ENCODE data around the gene ACAD9. TPM values are rescaled to one million over a fixed set of nuclear protein-coding genes. Genes with fewer than 3 reads are reported as not detected.
"Not testable (repeated sequence)": the region's sequence is repeated elsewhere in the genome, so short reads cannot be mapped to it uniquely, and the experiment has no call there.

The ACAD9 gene
- 26.5 TPM for total RNA-seq (ENCODE audit: insufficient read depth, low replicate concordance)

GRCh38 chr3:128879125-128879969 is at the start of gene ACAD9:
Gene ACAD9, plus strand, starts transcription at chr3:128879620. Its CDS starts 72 bp downstream, at chr3:128879692.
- DNase-seq (ENCODE audit: low spot score) = peak; percentile 99

- DNase-seq (ENCODE audit: low spot score) = not testable (repeated sequence)
Observed at GRCh38 chr3:128829925-128830625, 49.3 kb upstream of the ACAD9 start.

- DNase-seq (ENCODE audit: low spot score) = not testable (repeated sequence)
Observed at GRCh38 chr3:128830762-128831161, 48.7 kb upstream of the ACAD9 start.

DNA sequence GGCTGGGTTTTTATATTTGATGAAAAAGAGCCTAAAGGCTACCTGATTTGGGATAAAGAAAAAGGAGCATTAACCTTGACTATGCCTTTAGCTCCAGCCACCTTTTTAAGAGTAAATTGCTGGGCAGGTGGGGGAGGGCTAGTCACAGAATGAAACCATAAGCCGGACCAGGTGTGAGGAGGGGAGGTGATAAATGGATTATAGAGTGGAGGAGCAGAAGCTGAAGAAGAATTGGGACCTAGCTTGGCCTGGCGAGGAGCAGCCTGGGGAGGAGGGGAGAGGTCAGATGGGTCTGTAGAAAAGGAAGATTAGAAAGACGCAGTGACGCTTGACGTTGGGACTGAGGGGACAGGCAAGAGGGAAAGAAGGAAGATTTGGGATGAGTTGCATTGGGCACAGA is 46.4 kb upstream of the ACAD9 start:
- not testable (repeated sequence) for DNase-seq (ENCODE audit: low spot score)

DNA sequence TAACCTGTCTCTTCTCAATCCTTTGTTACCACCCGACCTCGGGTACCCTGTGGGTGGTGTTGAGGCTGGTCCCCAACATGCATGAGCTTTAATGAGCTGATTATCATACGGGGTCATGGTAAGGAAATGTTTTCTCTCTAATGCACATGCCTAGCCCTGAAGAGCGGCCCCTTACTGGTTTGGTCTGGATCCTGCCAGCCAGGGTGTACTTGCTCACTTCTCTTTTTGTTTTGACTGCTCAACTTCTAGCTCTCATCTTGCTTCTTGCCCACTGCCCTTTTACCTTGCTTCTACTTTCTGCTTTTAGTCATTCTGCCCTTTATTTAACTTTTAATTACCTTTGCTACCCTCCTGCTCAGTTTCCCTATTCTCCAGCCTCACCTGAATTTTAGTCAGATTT is 44.3 kb upstream of the ACAD9 start:
- no peak for DNase-seq (ENCODE audit: low spot score)

- DNase-seq (ENCODE audit: low spot score) = no peak
Observed at GRCh38 chr3:128841926-128842920, 37.2 kb upstream of the ACAD9 start.

DNA sequence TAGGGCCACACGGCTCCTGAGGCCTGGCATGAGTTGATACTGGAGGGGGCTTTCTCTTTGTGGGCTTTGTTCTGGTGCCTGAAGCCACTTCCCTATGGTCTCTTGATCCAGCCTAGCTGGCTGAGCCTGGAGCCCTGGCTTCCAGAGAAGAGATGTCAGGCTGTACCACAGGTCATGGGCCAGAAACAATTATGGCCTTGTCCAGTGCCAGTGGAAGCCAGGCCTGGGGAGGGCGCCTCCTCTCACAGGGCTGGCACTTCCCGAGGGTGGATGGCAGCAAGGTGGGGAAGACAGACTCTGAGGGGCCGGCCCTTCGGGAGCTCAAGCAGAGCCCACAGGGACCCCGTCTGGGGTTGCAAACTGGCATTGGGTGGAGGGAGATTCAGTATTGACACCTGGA is 34.9 kb upstream of the ACAD9 start:
- no peak for DNase-seq (ENCODE audit: low spot score)

DNA sequence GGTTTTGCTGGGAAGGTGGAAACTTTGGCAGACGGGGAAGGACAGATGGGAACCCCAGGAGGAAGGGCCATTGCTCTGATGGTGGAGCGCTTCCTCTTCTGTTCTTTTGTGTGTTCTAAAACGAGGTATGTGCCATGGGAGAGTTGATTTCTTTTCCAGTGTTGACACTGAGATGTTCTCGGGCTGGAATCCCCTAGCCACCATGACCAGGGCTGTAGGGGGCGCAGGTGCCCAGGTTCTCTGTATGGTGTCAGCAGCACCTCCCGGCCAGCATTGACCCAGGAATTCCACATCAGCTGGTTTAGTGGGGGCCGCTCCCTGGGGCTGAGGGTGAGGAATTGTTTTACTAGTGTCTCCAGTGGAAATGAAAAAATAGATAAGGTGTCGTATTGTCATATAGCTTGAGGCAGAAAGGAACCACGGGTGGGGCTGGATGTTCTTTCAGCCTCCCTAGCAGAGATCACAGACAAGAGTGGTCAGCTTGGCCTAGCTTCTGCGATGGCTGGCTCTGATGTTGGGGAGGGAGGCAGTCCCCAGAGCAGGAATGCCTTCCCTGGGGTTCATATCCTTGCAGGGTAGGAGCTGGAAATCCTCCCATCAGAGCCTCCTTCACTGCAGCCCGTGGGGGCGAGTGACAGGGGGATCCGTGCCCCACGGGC is 34.2 kb upstream of the ACAD9 start:
- DNase-seq (ENCODE audit: low spot score) = no peak

DNA sequence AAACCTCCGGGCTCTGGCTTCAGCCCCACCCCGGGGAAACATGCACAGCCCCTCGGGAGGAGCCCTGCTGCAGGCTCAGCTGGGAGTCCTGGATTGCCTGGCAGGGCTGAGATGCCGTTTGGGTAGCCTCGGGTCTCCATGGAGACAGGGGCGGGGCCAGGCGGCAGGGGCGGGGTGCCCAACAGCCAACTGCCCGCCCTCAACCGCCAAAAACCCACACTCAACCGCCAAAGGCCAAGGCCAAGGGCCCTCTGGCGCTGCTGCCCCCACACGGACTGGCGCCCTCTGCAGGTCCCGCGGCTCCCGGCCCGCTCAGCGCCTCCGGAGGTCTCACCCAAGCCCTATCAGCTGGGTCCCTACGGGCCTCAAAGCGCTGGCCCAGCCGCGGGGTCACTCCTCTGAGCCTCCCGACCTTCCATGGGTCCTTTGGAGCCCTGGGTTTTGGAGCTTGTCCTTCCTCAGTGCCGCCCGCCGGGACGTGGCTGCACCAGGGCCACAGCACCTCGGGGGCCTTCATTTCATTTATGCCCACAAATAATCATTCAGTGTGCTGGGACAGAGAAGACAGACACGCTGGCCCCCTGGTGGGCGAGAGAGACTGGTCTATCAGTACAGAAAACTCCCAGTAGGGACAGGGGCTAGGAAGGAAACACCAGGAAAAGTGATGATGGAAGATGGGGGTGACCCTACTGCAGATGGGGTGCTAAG is 33.5 kb upstream of the ACAD9 start:
- peak; percentile 87 for DNase-seq (ENCODE audit: low spot score)

DNA sequence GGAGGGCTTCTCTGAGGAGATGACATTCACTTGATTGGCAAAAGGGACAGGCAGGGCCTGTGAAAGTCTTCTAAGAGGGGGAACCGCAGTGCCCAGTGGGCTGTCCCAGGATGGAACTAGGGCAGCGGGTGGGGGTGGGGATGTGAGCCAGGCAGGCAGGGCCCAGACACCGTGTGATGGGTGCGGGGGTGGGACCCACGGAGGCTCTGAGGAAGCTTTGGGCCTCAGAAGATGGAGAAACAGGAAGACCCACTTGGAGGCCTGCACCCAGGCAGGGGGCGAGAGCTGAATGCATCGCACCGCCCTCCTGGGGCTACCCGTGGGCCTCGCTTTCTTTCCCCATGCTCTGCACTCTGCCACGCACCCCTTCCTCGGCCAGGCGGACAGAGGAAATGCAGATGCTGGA is 32.9 kb upstream of the ACAD9 start:
- DNase-seq (ENCODE audit: low spot score) = no peak

GRCh38 chr3:128847666-128848370 is 31.6 kb upstream of the ACAD9 start:
- no peak for DNase-seq (ENCODE audit: low spot score)

DNA sequence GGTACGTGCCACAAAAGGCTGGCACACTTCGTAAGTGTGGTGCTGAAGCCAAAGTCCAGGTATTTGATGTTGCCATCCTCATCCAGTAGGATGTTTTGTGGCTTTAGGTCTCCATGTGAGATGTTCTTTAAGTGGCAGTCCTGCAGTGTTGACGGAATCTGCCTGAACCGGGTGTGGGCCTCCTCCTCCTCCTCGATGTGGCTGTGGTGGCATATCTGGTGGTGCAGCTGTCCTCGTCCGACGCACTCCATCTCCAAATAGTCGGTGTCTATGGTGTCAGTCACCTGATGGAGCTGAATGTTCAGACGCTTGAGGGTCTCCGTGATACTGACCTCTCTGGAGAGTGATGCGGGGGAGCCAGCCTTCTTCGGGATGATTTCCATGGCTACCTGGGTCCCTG is 30.5 kb upstream of the ACAD9 start:
- no peak for DNase-seq (ENCODE audit: low spot score)

DNA sequence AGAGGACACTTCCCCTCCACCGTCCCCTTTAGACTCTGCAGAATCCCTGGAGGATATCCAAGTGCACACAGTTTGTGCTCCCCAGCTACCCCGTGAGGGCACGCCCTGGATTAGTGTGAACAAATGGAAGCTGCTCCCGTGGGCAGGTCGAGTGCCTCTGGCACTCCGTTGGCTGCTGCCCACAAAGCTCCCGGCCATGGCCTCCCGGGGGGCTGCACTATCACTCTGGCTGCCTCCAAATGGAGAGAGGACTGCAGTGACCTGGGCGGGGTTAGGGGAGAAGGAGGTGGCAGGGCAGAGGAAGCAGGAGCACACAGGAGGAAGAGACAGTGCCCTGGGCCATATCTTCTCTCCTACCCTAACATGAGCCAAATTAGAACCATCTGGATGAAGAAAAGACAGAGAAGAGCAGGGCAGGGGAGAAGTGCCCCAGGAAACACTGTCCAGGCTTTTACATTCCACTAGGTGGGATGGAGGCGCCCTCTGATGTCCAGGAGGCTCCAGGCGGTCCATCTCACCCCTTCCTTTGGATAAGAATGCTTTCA is 29.4 kb upstream of the ACAD9 start:
- no peak for DNase-seq (ENCODE audit: low spot score)

DNA sequence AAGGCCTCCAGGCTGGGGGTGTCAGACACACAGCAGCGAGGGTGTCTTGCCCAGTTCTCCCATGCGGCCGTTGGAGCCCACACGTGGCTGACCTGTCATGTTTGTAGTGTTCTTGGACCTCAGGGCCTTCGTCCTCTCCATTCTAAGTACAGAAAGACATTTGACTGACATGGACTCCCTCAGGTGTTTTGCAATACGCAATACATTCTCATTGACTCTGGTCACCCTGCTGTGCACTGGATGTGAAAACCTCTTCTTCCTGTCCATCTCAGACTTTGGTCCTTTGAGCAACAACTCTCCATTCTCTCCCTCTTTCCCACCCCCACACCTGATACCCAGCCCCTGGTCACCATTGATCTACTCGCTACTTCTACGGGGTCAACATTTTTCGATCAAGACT is 28.9 kb upstream of the ACAD9 start:
- no peak for DNase-seq (ENCODE audit: low spot score)

DNA sequence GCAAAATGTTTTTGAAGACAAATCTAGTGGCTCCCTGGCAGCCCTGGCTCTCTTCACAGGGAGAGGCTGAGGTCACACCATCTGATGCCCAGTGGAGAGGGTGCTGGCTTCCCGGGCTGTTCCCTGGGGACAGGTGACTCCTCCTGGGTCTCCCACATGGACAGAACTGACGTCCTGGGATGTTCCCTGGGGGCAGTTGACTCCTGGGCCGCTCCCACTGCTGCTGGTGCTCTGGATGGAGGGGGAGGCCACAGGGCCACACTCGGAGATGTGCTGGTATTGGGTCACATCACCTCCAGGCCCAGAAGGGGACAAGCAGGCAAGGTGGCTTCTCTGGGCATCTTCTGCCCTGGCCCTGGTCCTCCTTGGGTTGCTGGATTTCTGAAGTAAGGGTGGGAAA is 27.8 kb upstream of the ACAD9 start:
- no peak for DNase-seq (ENCODE audit: low spot score)

DNA sequence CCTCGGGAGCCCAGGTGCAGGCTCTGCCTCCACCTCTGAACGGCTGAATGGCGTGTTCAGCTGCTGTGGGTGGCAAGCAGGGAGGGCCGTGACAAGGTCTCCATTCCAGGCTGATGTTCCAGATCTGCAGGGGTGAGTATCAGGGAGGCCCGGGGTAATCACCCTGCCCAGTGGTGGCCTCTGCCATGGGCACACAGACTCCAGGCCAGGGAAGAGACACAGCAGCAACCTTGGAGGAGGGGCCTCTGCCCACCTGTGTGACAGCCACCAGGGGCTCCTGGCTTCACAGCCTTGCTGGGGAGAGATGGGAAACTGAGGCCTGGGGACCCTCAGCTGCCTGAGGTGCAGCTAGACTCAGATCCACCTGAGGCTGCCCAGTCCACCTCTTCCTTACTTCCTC is 25.6 kb upstream of the ACAD9 start:
- DNase-seq (ENCODE audit: low spot score) = no peak

DNA sequence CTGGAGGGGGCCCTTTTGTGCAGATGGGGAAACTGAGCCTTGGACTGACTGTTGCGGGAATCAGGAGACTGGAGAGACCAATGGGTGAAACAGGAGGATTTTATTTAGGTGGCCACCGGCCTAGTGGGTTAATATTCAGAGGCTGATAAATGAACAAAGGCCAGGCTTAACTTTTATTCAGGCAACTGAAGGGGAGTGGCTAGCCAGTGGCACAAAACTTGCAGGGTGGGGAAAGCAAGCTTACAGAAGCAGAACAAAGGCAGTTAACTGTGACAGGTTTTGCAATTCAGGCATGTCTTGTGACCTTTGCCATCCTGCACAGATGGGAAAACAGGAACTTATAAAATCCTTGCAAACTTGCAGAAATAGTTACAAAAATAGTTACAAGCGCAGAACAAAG is 24.9 kb upstream of the ACAD9 start:
- no peak for DNase-seq (ENCODE audit: low spot score)

- DNase-seq (ENCODE audit: low spot score) = no peak
Observed at GRCh38 chr3:128855569-128855968, 23.9 kb upstream of the ACAD9 start.

GRCh38 chr3:128858167-128858566 is 21.3 kb upstream of the ACAD9 start:
- DNase-seq (ENCODE audit: low spot score) = no peak

- no peak for DNase-seq (ENCODE audit: low spot score)
Observed at GRCh38 chr3:128859630-128860029, 19.8 kb upstream of the ACAD9 start.

Data from umbilical cord (tissue), 2 donors.